Mononuclear cell (primary cell): Measurements from ENCODE around the gene ABCC10. TPM values are rescaled to one million over a fixed set of nuclear protein-coding genes. Genes with fewer than 3 reads are reported as not detected.

Source experiments
- H3K27me3 ChIP-seq: 2 replicates; pipeline ENCODE4 v1.6.0; 2011; ENCODE audit warnings: low read length, control low read depth; ENCODE audit not compliant: insufficient read depth
- H3K4me1 ChIP-seq: 2 replicates; pipeline ENCODE4 v1.5.1; 2011; ENCODE audit warnings: mild to moderate bottlenecking, low read length, control low read depth; ENCODE audit not compliant: insufficient read depth
- H3K4me3 ChIP-seq: 2 replicates; pipeline ENCODE4 v1.5.1; 2011; ENCODE audit warnings: mild to moderate bottlenecking, low read length, moderate library complexity
- H3K9me3 ChIP-seq: 2 replicates; pipeline ENCODE4 v1.5.1; 2011; ENCODE audit warnings: low read depth, mild to moderate bottlenecking, control low read depth, low read length
- total RNA-seq: library from RNA; depleted of rRNA; stranded (reverse); fragments of >200 nt; gene quantifications from one replicate; pipeline ENCODE4 v1.2.3, GENCODE V29; 2012

ABCC10 gene
- total RNA-seq, 1 donor = 12.3 TPM

GRCh38 chr6:43428874-43429273, 1.5 kb downstream of the ABCC10 start:
- H3K27me3 ChIP-seq = no peaks in the 10 kb centered on the region
- no peak overlapping the region for H3K4me3 ChIP-seq
- no peaks in the 10 kb centered on the region for H3K9me3 ChIP-seq
- H3K4me1 ChIP-seq = peaks cover 25% of the 10 kb centered on the region

GRCh38 chr6:43432009-43432945, 4.9 kb downstream of the ABCC10 start:
- H3K9me3 ChIP-seq = no peaks in the 10 kb centered on the region
- H3K4me3 ChIP-seq = no peak overlapping the region
- peaks cover 19% of the 10 kb centered on the region for H3K4me1 ChIP-seq
- H3K27me3 ChIP-seq = no peaks in the 10 kb centered on the region

GRCh38 chr6:43433148-43433547, 5.8 kb downstream of the ABCC10 start:
- Histone ChIP-seq H3K27me3 (no peaks in the 10 kb centered on the region), H3K4me1 (peaks cover 18% of the 10 kb centered on the region), H3K4me3 (no peak overlapping the region), H3K9me3 (no peaks in the 10 kb centered on the region)

GRCh38 chr6:43434001-43434840, 6.9 kb downstream of the ABCC10 start:
- H3K4me1 ChIP-seq = peaks cover 8% of the 10 kb centered on the region
- H3K9me3 ChIP-seq = no peaks in the 10 kb centered on the region
- no peaks in the 10 kb centered on the region for H3K27me3 ChIP-seq

GRCh38 chr6:43434943-43435342, 7.6 kb downstream of the ABCC10 start:
- Histone ChIP-seq H3K9me3 (no peaks in the 10 kb centered on the region), H3K4me3 (no peak overlapping the region), H3K27me3 (no peaks in the 10 kb centered on the region), H3K4me1 (peaks cover under 1% of the 10 kb centered on the region)

More at GRCh38 chr6:43434001-43434840, 6.9 kb downstream of the ABCC10 start:
- H3K4me3 ChIP-seq = no peak overlapping the region

GRCh38 chr6:43435682-43436437, 8.5 kb downstream of the ABCC10 start:
- no peaks in the 10 kb centered on the region for H3K4me1 ChIP-seq
- no peaks in the 10 kb centered on the region for H3K27me3 ChIP-seq
- H3K9me3 ChIP-seq = no peaks in the 10 kb centered on the region
- H3K4me3 ChIP-seq = no peak overlapping the region

GRCh38 chr6:43436577-43437282, 9.4 kb downstream of the ABCC10 start:
- H3K9me3 ChIP-seq = no peaks in the 10 kb centered on the region
- H3K4me1 ChIP-seq = no peaks in the 10 kb centered on the region
- H3K4me3 ChIP-seq = no peak overlapping the region
- H3K27me3 ChIP-seq = no peaks in the 10 kb centered on the region

- Histone ChIP-seq H3K4me1 (no peaks in the 10 kb centered on the region), H3K4me3 (no peak overlapping the region), H3K27me3 (no peaks in the 10 kb centered on the region), H3K9me3 (no peaks in the 10 kb centered on the region)
Observed at GRCh38 chr6:43437700-43438099, 10.4 kb downstream of the ABCC10 start.

- Histone ChIP-seq H3K27me3 (no peaks in the 10 kb centered on the region), H3K4me1 (no peaks in the 10 kb centered on the region), H3K4me3 (no peak overlapping the region), H3K9me3 (no peaks in the 10 kb centered on the region)
Observed at GRCh38 chr6:43442935-43443334, 15.6 kb downstream of the ABCC10 start.

- H3K9me3 ChIP-seq = no peaks in the 10 kb centered on the region
Observed at GRCh38 chr6:43444036-43444435, 16.7 kb downstream of the ABCC10 start.

GRCh38 chr6:43444582-43444981, 17.2 kb downstream of the ABCC10 start:
- Histone ChIP-seq H3K4me1 (no peaks in the 10 kb centered on the region), H3K4me3 (no peak overlapping the region), H3K9me3 (no peaks in the 10 kb centered on the region), H3K27me3 (no peaks in the 10 kb centered on the region)

More at GRCh38 chr6:43444036-43444435, 16.7 kb downstream of the ABCC10 start:
- Histone ChIP-seq H3K4me3 (no peak overlapping the region), H3K4me1 (no peaks in the 10 kb centered on the region), H3K27me3 (no peaks in the 10 kb centered on the region)

- Histone ChIP-seq H3K4me1 (no peaks in the 10 kb centered on the region), H3K4me3 (no peak overlapping the region), H3K27me3 (no peaks in the 10 kb centered on the region), H3K9me3 (no peaks in the 10 kb centered on the region)
Observed at GRCh38 chr6:43445576-43445975, 18.2 kb downstream of the ABCC10 start.

- Histone ChIP-seq H3K4me1 (no peaks in the 10 kb centered on the region), H3K9me3 (no peaks in the 10 kb centered on the region), H3K4me3 (no peak overlapping the region), H3K27me3 (no peaks in the 10 kb centered on the region)
Observed at GRCh38 chr6:43447604-43448003, 20.3 kb downstream of the ABCC10 start.

- no peaks in the 10 kb centered on the region for H3K27me3 ChIP-seq
- no peak overlapping the region for H3K4me3 ChIP-seq
- no peaks in the 10 kb centered on the region for H3K4me1 ChIP-seq
- no peaks in the 10 kb centered on the region for H3K9me3 ChIP-seq
Observed at GRCh38 chr6:43448916-43449315, 21.6 kb downstream of the ABCC10 start.
